Activated T-cell treated with anti-CD3 and anti-CD28 coated beads for 24 hours (primary cell): ENCODE results near the gene HINT3.
"Not testable (repeated sequence)": the region's sequence is repeated elsewhere in the genome, so short reads cannot be mapped to it uniquely, and the experiment has no call there.

Source experiments
- DNase-seq: peaks from one replicate; pipeline ENCODE4 v3.0.0-alpha.2; 2020; ENCODE audit warnings: low read depth

HINT3 gene

GRCh38 chr6:125940247-125941041 lies 16.1 kb upstream of the HINT3 start:
- DNase-seq: no peak

DNA sequence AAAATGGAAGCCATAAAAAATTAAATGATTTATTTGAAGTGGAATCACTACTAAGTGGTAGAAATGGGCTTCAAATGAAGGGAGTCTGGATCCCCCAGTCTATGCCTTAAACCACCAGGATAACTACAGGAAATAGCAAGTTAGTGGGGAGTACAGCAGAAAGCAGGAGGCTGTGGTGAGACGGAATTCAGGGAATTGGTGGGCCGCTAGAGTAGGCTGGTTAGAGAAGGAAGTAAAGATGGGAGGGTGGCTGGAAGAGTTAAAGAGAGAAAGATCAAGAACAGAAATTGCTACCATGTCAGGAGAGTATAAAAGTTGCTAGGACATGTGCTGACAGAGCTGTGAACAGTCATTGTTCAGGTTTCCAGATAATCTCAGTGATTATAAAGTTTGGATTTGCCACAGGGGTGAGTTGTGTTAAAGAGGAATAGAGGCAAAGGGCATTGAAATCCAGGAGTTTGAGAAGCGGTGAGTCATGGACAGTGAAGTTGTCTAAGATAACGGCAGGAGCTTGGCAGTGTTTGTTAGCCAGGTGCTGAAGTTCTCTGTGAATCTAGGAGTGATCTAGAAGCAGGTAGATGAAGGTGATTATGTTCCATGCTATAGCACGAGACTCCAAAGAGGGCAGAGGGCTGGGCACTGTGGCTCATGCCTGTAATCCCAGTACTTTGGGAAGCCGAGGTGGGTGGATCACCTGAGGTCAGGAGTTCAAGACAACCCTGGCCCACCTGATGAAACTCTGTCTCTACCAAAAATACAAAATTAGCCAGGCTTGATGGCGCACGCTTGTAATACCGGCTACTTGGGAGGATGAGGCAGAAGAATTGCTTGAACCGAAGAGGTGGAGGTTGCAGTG lies 13.7 kb upstream of the HINT3 start:
- DNase-seq: no peak

GRCh38 chr6:125943528-125944433 lies 12.8 kb upstream of the HINT3 start:
- DNase-seq: no peak

DNA sequence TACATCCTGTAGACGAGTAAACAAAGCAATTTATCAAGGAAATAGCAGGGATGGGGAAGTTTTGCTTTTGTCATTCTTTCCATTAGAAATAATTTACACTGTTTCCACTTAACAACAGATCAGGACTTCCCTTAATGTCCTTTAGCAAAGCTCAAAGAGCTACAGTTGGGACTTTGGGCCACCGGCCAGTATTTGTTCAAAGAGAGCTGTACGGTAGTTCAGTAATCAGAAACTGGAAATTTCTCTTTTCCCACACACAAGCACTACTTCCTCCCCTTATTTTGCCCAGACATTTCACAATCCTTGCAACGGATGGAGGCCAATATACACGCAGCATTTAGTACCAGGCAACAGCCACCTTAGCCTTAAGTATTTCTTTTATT lies 12.1 kb upstream of the HINT3 start:
- DNase-seq: no peak

DNA sequence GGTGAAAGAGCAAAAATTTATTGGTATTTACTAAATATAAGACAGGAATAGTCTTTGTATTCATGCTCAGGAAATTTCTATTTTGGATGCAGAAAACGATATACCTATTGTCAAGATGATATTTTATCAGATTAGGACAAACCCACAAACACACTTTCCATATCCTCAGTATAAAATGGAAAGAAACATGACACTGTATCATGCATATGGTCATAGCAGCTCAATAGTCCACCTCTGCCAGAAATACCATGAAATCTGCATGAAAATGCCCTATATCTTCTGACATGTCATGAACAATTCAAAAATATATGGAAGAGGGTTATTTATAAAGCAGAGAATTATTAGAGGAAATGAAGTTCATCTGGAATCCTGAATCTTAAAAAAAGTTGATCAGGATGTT lies 11.7 kb upstream of the HINT3 start:
- no peak for DNase-seq

DNA sequence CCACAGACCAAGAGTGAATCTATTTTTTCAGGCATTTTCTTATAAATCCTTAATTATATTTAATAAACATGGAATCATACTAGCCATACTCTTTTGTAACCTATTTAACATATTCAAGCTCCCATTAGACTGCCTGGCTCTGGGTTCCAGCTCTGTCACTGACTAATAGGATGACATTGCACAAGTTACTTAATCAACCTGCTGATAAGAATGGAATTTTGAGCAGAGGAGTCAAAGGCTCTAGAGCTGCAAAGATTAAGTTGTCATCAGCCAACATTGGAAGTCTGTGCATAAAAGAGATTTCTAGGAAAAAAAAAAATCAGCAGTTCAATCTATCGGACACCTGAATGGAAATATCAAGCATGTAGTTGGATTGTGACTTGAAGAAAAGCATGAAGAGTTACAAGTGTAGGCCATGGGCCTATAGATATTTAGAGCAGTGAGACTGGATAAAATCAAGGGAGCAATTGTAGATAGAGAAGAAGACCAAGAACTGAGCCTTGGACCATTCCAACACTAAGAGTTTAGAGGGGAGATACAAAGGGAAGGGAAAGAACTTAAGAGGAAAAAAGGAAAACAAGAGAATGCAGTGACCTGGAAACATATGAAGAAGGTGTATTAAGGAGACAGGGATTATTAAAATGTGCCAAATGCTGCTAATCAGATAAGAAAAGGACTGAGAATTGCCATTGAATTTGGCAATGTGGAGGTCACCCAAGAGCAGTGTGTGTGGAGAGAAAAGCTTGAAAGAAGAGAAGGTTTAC lies 11.0 kb upstream of the HINT3 start:
- no peak for DNase-seq

GRCh38 chr6:125947615-125948014 lies 9.0 kb upstream of the HINT3 start:
- no peak for DNase-seq

- DNase-seq: no peak
Measured at GRCh38 chr6:125948455-125948854, 8.1 kb upstream of the HINT3 start.

- DNase-seq: no peak
Measured at GRCh38 chr6:125949069-125949468, 7.5 kb upstream of the HINT3 start.

- no peak for DNase-seq
Measured at GRCh38 chr6:125950293-125950692, 6.3 kb upstream of the HINT3 start.

GRCh38 chr6:125950716-125951115 lies 5.9 kb upstream of the HINT3 start:
- not testable (repeated sequence) for DNase-seq

DNA sequence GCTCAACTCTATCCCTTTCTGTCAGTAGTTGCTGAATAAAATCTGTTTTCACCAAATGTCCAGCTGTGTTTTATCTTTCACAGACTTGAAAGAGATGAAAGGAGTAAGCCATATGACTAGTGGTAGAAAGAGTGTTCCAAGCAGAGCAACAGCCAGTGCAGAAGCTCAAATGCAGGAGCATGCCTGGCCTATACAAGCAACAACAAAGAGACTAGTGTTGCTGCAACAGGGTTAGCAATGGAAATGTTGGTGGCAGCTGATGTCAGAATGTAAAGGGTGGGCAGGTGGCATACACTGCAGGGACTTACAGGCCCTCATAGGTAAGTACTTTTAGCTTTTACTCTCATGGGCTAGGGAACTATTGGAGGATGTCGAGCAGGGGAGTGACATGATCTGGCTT lies 5.2 kb upstream of the HINT3 start:
- no peak for DNase-seq

GRCh38 chr6:125952764-125953501 lies 3.6 kb upstream of the HINT3 start:
- DNase-seq: no peak

DNA sequence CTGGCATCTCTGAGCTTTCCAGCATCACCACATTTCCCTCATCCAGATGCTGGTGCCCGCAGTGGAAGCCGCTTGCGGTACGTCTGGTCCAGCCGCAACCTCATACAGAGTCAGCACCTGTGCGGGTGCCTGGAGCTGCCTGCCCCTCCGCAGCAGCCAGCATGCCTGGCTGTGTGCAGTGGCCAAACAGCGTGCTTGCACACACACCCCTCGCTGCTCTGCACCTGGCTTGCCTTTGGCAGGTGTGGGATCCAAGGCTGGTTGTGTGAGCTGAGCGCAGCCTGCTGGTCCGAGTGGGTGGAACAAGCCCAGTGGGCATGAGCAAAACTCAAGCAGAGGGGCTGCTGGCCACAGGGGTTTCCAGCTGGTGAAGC lies 3.1 kb upstream of the HINT3 start:
- DNase-seq: no peak

DNA sequence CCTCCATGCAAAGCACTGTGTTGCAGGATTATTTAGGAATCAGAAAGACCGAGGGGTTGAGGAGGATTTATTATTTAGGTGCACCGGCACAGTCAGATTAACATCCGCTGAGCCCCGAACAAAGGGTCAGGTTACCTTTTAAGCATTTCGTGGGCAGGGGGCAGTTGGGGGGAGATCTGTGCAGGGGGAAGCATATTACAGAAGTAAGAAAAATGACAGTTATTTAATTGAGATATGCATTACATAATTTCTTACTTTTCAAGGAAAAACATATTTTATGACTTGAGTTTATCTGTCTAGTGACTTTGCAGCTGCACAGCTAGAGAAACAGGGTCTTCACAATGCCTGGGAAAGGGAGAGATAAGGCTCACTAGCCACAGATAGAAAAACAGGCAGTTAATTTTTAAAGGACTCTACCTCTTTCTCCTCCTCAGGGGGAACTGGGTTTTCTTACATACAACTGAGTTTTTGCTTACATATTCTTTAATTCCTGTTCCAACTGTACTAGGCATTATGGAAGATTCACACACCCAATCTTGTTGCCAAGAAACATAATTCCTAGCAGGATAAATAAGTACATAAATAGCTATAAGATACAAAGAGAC lies 1.7 kb upstream of the HINT3 start:
- DNase-seq: no peak

GRCh38 chr6:125955973-125956372 lies 597 bp upstream of the HINT3 start:
- DNase-seq: no peak

GRCh38 chr6:125957391-125957693 lies 772 bp downstream of the HINT3 start:
- no peak for DNase-seq

DNA sequence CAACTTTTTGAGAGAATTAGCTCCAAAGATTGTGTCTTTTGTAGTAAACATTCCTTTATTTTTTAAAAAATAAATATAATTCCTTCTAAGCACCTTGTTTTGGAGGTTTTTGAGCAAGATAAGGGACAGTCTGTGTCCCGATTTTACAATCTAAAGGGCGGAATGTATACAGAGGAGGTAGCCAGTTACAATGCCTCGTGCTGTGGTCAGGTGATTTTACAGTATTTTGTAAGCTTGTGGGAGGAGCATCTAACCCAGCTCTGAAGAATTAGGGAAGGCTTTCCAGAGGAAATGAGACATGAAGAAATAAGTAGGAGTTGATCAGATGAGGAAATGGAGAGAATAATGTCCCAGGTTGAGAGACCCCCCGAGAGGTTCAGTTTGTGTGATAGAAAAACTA lies 1.3 kb downstream of the HINT3 start:
- no peak for DNase-seq

- no peak for DNase-seq
Measured at GRCh38 chr6:125959041-125959440, 2.5 kb downstream of the HINT3 start.

DNA sequence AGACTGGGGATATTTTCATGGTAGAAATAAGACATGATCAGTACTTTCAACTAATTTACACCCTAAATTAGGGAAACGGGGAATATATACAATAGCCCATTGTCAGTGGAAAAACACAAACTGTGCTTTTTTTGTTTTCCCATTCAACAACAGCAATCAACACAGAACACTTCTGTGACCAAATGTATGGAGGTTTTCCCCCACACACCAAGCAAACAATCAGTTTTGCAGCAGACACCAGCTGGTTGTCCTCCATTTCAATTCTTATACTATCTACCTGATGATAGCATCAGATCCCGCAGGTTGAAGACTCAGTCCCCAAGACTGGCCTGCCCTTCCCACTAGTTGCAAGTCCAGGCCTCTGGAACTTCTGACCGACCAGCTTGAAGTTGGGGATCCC lies 4.5 kb downstream of the HINT3 start:
- no peak for DNase-seq
